OCI-LY7 (cell line): ENCODE measurements around the gene POLR2E. TPM values are rescaled to one million over a fixed set of nuclear protein-coding genes. Genes with fewer than 3 reads are reported as not detected.

ENCODE experiments used
- BruUV-seq: library from RNA; stranded (reverse); fragments of 400-500 nt; replicated peaks from 2 replicates; lab custom pipeline; 2021; lab: Mats Ljungman, UMichigan
- CTCF ChIA-PET: fragments of 300-600 bp; sonication (Branson Sonifier 250); formaldehyde crosslinking; loops from one replicate; lab custom pipeline; 2022; ENCODE audit warnings: antibody characterized with exemption; ENCODE audit not compliant: unreplicated experiment; lab: Charles Lee
- POLR2A ChIA-PET: fragments of 300-600 bp; sonication (Branson Sonifier 250); formaldehyde crosslinking; loops from one replicate; lab custom pipeline; 2022; ENCODE audit warnings: antibody characterized with exemption; lab: Charles Lee
- DNase-seq: peaks from one replicate; pipeline ENCODE4 v3.0.0-alpha.2; 2015; ENCODE audit warnings: low spot score
- H2AFZ ChIP-seq: fragments of 200-600 bp; sonication (generic), shearing (Covaris generic); 2 replicates; pipeline ENCODE4 v1.6.1; 2014; ENCODE audit warnings: mild to moderate bottlenecking, antibody characterized with exemption, low read length, moderate library complexity
- H3K27ac ChIP-seq: fragments of 200-600 bp; sonication (generic); 2 replicates; pipeline ENCODE4 v1.5.1; 2014; ENCODE audit warnings: mixed run types, low read depth, mild to moderate bottlenecking, moderate library complexity, low read length, inconsistent platforms; ENCODE audit not compliant: poor library complexity, severe bottlenecking
- H3K36me3 ChIP-seq: fragments of 200-600 bp; sonication (generic); 2 replicates; pipeline ENCODE4 v1.6.1; 2014; ENCODE audit warnings: mild to moderate bottlenecking, antibody characterized with exemption, low read length, moderate library complexity, mixed read lengths; ENCODE audit not compliant: insufficient read depth
- H3K4me1 ChIP-seq: fragments of 200-600 bp; sonication (generic); 2 replicates; pipeline ENCODE4 v1.5.1; 2014; ENCODE audit warnings: mild to moderate bottlenecking, low read length; ENCODE audit not compliant: insufficient read depth, poor library complexity, severe bottlenecking
- H3K4me2 ChIP-seq: fragments of 200-600 bp; sonication (generic); 2 replicates; pipeline ENCODE4 v1.6.1; 2014; ENCODE audit warnings: mild to moderate bottlenecking, low read length
- H3K4me3 ChIP-seq: fragments of 200-600 bp; sonication (generic); 2 replicates; pipeline ENCODE4 v1.5.1; 2014; ENCODE audit warnings: mild to moderate bottlenecking, low read depth, low read length; ENCODE audit not compliant: poor library complexity, severe bottlenecking
- H3K79me2 ChIP-seq: fragments of 200-600 bp; sonication (generic); 2 replicates; pipeline ENCODE4 v1.6.1; 2016; ENCODE audit warnings: low read depth, mild to moderate bottlenecking, low read length, moderate library complexity, mixed read lengths; ENCODE audit not compliant: insufficient read depth
- H3K9me2 ChIP-seq: fragments of 200-600 bp; sonication (generic); 2 replicates; pipeline ENCODE4 v1.6.1; 2016; ENCODE audit warnings: mild to moderate bottlenecking, low read length, mixed read lengths; ENCODE audit not compliant: insufficient read depth
- H3K9me3 ChIP-seq: fragments of 200-600 bp; sonication (generic); 2 replicates; pipeline ENCODE4 v1.6.1; 2014; ENCODE audit warnings: mild to moderate bottlenecking, mixed run types, low read length, mixed read lengths
- H4K20me1 ChIP-seq: fragments of 200-600 bp; sonication (generic); 2 replicates; pipeline ENCODE4 v1.6.1; 2014; ENCODE audit warnings: mild to moderate bottlenecking, antibody characterized with exemption, low read length, moderate library complexity, mixed read lengths; ENCODE audit not compliant: insufficient read depth
- CTCF ChIP-seq: fragments of 200-600 bp; sonication (generic); conservative IDR thresholded peaks from 2 replicates; pipeline ENCODE4 v1.5.1; 2014; ENCODE audit warnings: mild to moderate bottlenecking, antibody characterized with exemption, low read length, moderate library complexity, mixed read lengths
- EZH2phosphoT487 ChIP-seq: fragments of 200-600 bp; sonication (generic); IDR thresholded peaks from 2 replicates; pipeline ENCODE4 v1.6.1; 2018; ENCODE audit warnings: low read depth, borderline replicate concordance, mild to moderate bottlenecking, mixed run types, antibody characterized with exemption, low read length, moderate library complexity, mixed read lengths
- intact Hi-C: fragments of 100-400 bp; cut with micrococcal nuclease; formaldehyde crosslinking; loops from one replicate; pipeline ENCODE4 v1.10.0; 2022; ENCODE audit not compliant: unreplicated experiment
- total RNA-seq, 2 experiments: library from RNA; depleted of rRNA in 1 of 2; stranded (reverse); fragments of >200 nt in 1 of 2; shearing (Covaris generic) in 1 of 2; gene quantifications; 2 replicates each; pipeline ENCODE4 v1.2.3, GENCODE V29; 2014 to 2022

The POLR2E gene
- total RNA-seq, 2 experiments from 2014 or later, result 153 to 193 TPM

GRCh38 chr19:1073063-1073955, 21.9 kb downstream of the POLR2E start:
- DNase-seq, result no peak
- H3K9me3 ChIP-seq, result no peaks in the 10 kb centered on the region
- no peak overlapping the region for H3K4me2 ChIP-seq
- H3K79me2 ChIP-seq, result peaks cover 25% of the 10 kb centered on the region
- peaks cover 63% of the 10 kb centered on the region for H3K4me1 ChIP-seq
- no peak overlapping the region for H3K27ac ChIP-seq
- no TSS peak for BruUV-seq
- H2AFZ ChIP-seq, result no peak overlapping the region
- intact Hi-C loops, result no loop called here
- no peaks in the 10 kb centered on the region for H3K9me2 ChIP-seq
- peaks cover 78% of the 10 kb centered on the region for H3K36me3 ChIP-seq
- ChIA-PET CTCF (no interaction called here), POLR2A (no interaction called here)
- H3K4me3 ChIP-seq, result no peak overlapping the region
- H4K20me1 ChIP-seq, result no peaks in the 10 kb centered on the region
- TF ChIP-seq EZH2phosphoT487 (no peak), CTCF (no peak)

GRCh38 chr19:1072371-1073015, 22.7 kb downstream of the POLR2E start:
- no peaks in the 10 kb centered on the region for H4K20me1 ChIP-seq
- DNase-seq, result no peak
- peaks cover 57% of the 10 kb centered on the region for H3K4me1 ChIP-seq
- TF ChIP-seq CTCF (no peak), EZH2phosphoT487 (no peak)
- no peak overlapping the region for H3K4me2 ChIP-seq
- H3K79me2 ChIP-seq, result peaks cover 32% of the 10 kb centered on the region
- H3K9me3 ChIP-seq, result no peaks in the 10 kb centered on the region
- ChIA-PET POLR2A (interaction anchor here (0.6 kb wide), 1 partner anchor 62 kb away, joined by 7 read pairs; no protein-coding TSS in a partner anchor), CTCF (no interaction called here)
- no peak overlapping the region for H3K27ac ChIP-seq
- intact Hi-C loops, result no loop called here
- H3K4me3 ChIP-seq, result no peak overlapping the region
- peaks cover 72% of the 10 kb centered on the region for H3K36me3 ChIP-seq
- BruUV-seq, result no TSS peak
- H2AFZ ChIP-seq, result no peak overlapping the region
- H3K9me2 ChIP-seq, result no peaks in the 10 kb centered on the region
